Psoas muscle (tissue), 8 donors: ENCODE measurements around the gene HRH3. TPM values are rescaled to one million over a fixed set of nuclear protein-coding genes. Genes with fewer than 3 reads are reported as not detected.

Experiments used
- ATAC-seq, 4 donors: fragments of 200-7000 bp; cut with Tn5 transposase; one replicate each; pipeline ENCODE4 v1.9.1; 2020; ENCODE audit warnings: moderate library complexity in 3 of 4, mild to moderate bottlenecking in 2 of 4
- DNase-seq, 2 donors: peaks; one replicate each; pipeline ENCODE4 v3.0.0-alpha.2; 2020
- H3K27ac ChIP-seq: fragments of 200-600 bp; one replicate; pipeline ENCODE4 v1.8.0; 2022
- H3K27me3 ChIP-seq, 3 donors: fragments of 200-600 bp in 1 of 3; one replicate each; pipeline versions ENCODE4 v1.6.1 to v1.8.0; 2013 to 2022; ENCODE audit warnings: low read length in 2 of 3, mild to moderate bottlenecking in 2 of 3, moderate library complexity in 1 of 3; ENCODE audit not compliant: insufficient read depth in 3 of 3
- H3K36me3 ChIP-seq, 2 donors: fragments of 200-600 bp in 1 of 2; one replicate each; pipeline versions ENCODE4 v1.6.1 to v1.8.0; 2013 to 2022; ENCODE audit warnings: low read depth in 1 of 2, mild to moderate bottlenecking in 1 of 2, moderate library complexity in 1 of 2; ENCODE audit not compliant: insufficient read depth in 1 of 2
- H3K4me1 ChIP-seq: fragments of 200-600 bp; one replicate; pipeline ENCODE4 v1.8.0; 2022
- H3K4me3 ChIP-seq: fragments of 200-600 bp; one replicate; pipeline ENCODE4 v1.8.0; 2022; ENCODE audit warnings: mild to moderate bottlenecking
- H3K9me3 ChIP-seq: fragments of 200-600 bp; one replicate; pipeline ENCODE4 v1.8.0; 2022
- WGBS, 3 donors: extraction: QIAGEN DNeasy Blood & Tissue Kit; methylation state at CpG; one replicate each; pipeline versions ENCODE4 v1.1.6 to v1.1.7; 2013; 5-methylcytosine and 5-hydroxymethylcytosine counted together
- intact Hi-C, 2 donors: fragments of 100-400 bp; cut with DNase I; formaldehyde crosslinking; loops; one replicate each; pipeline versions ENCODE4 v1.11.0 to v1.14.2; 2022
- polyA plus RNA-seq, 3 donors: library from polyadenylated mRNA; stranded (reverse); fragments of 200-250 nt; gene quantifications; one replicate each; pipeline ENCODE4 v1.2.3, GENCODE V29; 2013
- total RNA-seq, 4 donors: library from RNA; stranded (reverse); fragmentation: NEBNext Ultra II Directional in 2 of 4; extraction: Animal tissue kit (Norgen Biotek cat#: 25700) in 2 of 4; gene quantifications; one replicate each; pipeline versions ENCODE4 v1.2.1 to v1.2.4, GENCODE V29; 2021 to 2023
- TF ChIP-seq, protein P1 (sequence below): fragments of 200-600 bp; IDR thresholded peaks from one replicate; pipeline ENCODE4 v1.8.0; 2022; ENCODE audit warnings: antibody characterized with exemption
- donor health status: healthy with polysubstance abuse.
- donor health status: DM: no; HTN: no; CAD: no; lungs with moderate emphysema.
- donor health status: Bipolar disorder and iron deficiency.
- donor health status: healthy.
- donor health status: DM: yes; HTN: yes; CAD: no.
- donor health status: DM: no; HTN: no; CAD: no.
- donor health status: DM: no; HTN: no; CAD: no.
- donor health status: DM: yes; HTN: yes; CAD: no.

HRH3 gene
- total and polyA plus RNA-seq, 7 donors, result 0.03 TPM; not detected in 6

DNA sequence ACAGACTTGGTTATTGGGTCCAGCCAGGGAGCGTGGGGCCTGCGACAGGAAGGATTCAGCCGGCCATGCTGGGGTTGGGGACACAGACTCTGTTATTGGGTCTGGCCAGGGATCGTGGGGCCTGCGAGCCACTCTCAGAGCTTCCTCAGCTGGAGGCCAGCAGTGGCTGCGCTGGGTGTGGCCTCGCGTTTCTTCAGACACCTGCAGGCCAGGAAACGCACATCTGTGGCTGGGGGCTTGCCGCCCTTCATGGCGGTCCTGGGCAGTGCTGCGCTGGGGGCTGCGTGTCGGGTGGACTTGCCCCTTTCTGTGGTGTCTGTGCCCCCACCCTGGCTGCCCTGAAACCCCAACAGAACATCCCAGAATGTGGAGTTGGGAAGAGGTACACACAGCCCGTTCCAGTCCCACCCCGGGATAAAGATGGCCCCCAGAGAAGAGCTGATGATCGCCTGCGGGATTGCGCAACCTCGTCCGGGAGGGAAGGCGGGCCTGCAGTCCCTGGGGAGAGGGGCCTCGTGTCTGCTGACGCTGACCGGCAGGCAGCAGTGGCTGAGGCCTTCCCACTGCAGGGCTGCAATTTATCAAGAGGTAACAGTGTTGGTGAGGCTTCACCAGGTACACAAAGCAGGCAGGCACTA is 54.2 kb downstream of the HRH3 start:
- Histone ChIP-seq H3K27ac (peak overlapping the region; percentile 30), H3K9me3 (no peaks in the 10 kb centered on the region), H3K36me3 (peaks cover 7 to 79% of the 10 kb centered on the region in 2 donors), H3K27me3 (no peaks in the 10 kb centered on the region), H3K4me1 (peaks cover 8% of the 10 kb centered on the region), H3K4me3 (no peak overlapping the region)
- peak; percentile 64 to 74 for DNase-seq
- intact Hi-C loops, result no loop called here
- peak in 3 of 4 donors; percentile 18 to 54 (median 29) for ATAC-seq
- TF ChIP-seq, protein P1, sequence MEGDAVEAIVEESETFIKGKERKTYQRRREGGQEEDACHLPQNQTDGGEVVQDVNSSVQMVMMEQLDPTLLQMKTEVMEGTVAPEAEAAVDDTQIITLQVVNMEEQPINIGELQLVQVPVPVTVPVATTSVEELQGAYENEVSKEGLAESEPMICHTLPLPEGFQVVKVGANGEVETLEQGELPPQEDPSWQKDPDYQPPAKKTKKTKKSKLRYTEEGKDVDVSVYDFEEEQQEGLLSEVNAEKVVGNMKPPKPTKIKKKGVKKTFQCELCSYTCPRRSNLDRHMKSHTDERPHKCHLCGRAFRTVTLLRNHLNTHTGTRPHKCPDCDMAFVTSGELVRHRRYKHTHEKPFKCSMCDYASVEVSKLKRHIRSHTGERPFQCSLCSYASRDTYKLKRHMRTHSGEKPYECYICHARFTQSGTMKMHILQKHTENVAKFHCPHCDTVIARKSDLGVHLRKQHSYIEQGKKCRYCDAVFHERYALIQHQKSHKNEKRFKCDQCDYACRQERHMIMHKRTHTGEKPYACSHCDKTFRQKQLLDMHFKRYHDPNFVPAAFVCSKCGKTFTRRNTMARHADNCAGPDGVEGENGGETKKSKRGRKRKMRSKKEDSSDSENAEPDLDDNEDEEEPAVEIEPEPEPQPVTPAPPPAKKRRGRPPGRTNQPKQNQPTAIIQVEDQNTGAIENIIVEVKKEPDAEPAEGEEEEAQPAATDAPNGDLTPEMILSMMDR, result no peak
- WGBS, 3 donors, result 78 to 86% (median 80%) methylated on average over 25 of the region's 25 CpGs

Other genes with a start within 250 kb of the HRH3 start
- 10 to 100 TPM; 10.7 to 17.7 (median 14.4) TPM for gene TAF4, start 154.4 kb downstream of the HRH3 start, total RNA-seq
- 1 to 10 TPM; 2.8 to 6.3 (median 3.3) TPM for gene TAF4, start 154.4 kb downstream of the HRH3 start, polyA plus RNA-seq
- 10 to 100 TPM; 52.4 to 67.0 (median 60.8) TPM for gene LSM14B, start 97.8 kb downstream of the HRH3 start, total RNA-seq
- gene LSM14B, start 97.8 kb downstream of the HRH3 start, polyA plus RNA-seq, result 10 to 100 TPM; 26.4 to 54.2 (median 39.6) TPM
- gene PSMA7, start 76.9 kb downstream of the HRH3 start, total RNA-seq, result 100 to 1,000 TPM; 307 to 499 (median 459) TPM
- gene PSMA7, start 76.9 kb downstream of the HRH3 start, polyA plus RNA-seq, result 1,000 to 10,000 TPM in 1 of 3 donors, 100 to 1,000 TPM in 2; 652 to 1,146 (median 986) TPM
- 10 to 100 TPM; 10.2 to 18.0 (median 13.2) TPM for gene SS18L1, start 76.5 kb downstream of the HRH3 start, total RNA-seq
- gene SS18L1, start 76.5 kb downstream of the HRH3 start, polyA plus RNA-seq, result 10 to 100 TPM; 10.1 to 12.7 (median 10.3) TPM
- gene MTG2, start 37.2 kb downstream of the HRH3 start, total RNA-seq, result 10 to 100 TPM; 29.5 to 56.5 (median 39.6) TPM
- gene MTG2, start 37.2 kb downstream of the HRH3 start, polyA plus RNA-seq, result 10 to 100 TPM; 25.0 to 56.2 (median 46.7) TPM
- gene OSBPL2, start 18.2 kb upstream of the HRH3 start, total RNA-seq, result 10 to 100 TPM; 19.8 to 30.9 (median 24.8) TPM
- 10 to 100 TPM in 2 of 3 donors, 1 to 10 TPM in 1; 9.6 to 22.8 (median 11.4) TPM for gene OSBPL2, start 18.2 kb upstream of the HRH3 start, polyA plus RNA-seq
- 100 to 1,000 TPM; 142 to 280 (median 238) TPM for gene ADRM1, start 82.7 kb upstream of the HRH3 start, total RNA-seq
- 100 to 1,000 TPM; 355 to 603 (median 460) TPM for gene ADRM1, start 82.7 kb upstream of the HRH3 start, polyA plus RNA-seq
- gene LAMA5, start 147.0 kb upstream of the HRH3 start, total RNA-seq, result 10 to 100 TPM; 27.2 to 74.6 (median 46.5) TPM
- 10 to 100 TPM; 14.4 to 40.5 (median 23.3) TPM for gene LAMA5, start 147.0 kb upstream of the HRH3 start, polyA plus RNA-seq
- 1,000 to 10,000 TPM in 3 of 4 donors, 100 to 1,000 TPM in 1; 602 to 1,206 (median 1,044) TPM for gene RPS21, start 166.8 kb upstream of the HRH3 start, total RNA-seq
- gene RPS21, start 166.8 kb upstream of the HRH3 start, polyA plus RNA-seq, result 1,000 to 10,000 TPM; 3,473 to 5,162 (median 3,791) TPM
- gene CABLES2, start 187.0 kb upstream of the HRH3 start, total RNA-seq, result 1 to 10 TPM; 3.0 to 4.2 (median 3.9) TPM
- gene CABLES2, start 187.0 kb upstream of the HRH3 start, polyA plus RNA-seq, result 1 to 10 TPM; 2.4 to 4.3 (median 3.5) TPM
- not detected for gene RBBP8NL, start 207.3 kb upstream of the HRH3 start, total RNA-seq
- under 1 TPM in 2 of 3 donors, not detected in 1; 0.03 to 0.08 TPM for gene RBBP8NL, start 207.3 kb upstream of the HRH3 start, polyA plus RNA-seq